ENCODE results near the gene CENPW.

CENPW gene

GRCh38 chr6:126341126-126341525 lies 1.2 kb downstream of the CENPW start:
- DNase-seq (ENCODE audit: low read depth): no peak
- no peak for TF ChIP-seq CTCF (conservative IDR thresholded peaks at IDR 0.05; ENCODE audit: control insufficient read depth, insufficient read depth, low read depth, low read length)
- H3K4me3 ChIP-seq (ENCODE audit: control insufficient read depth, low read depth, low read length): peak overlapping the region; percentile 81

- DNase-seq (ENCODE audit: low read depth): no peak
- TF ChIP-seq CTCF (conservative IDR thresholded peaks at IDR 0.05; ENCODE audit: control insufficient read depth, insufficient read depth, low read depth, low read length): no peak
- H3K4me3 ChIP-seq (ENCODE audit: control insufficient read depth, low read depth, low read length): no peak overlapping the region
Observed at GRCh38 chr6:126344181-126344580, 4.3 kb downstream of the CENPW start.

GRCh38 chr6:126351960-126352359 lies 12.0 kb downstream of the CENPW start:
- TF ChIP-seq CTCF (conservative IDR thresholded peaks at IDR 0.05; ENCODE audit: control insufficient read depth, insufficient read depth, low read depth, low read length): no peak
- no peak for DNase-seq (ENCODE audit: low read depth)
- H3K4me3 ChIP-seq (ENCODE audit: control insufficient read depth, low read depth, low read length): no peak overlapping the region

- DNase-seq (ENCODE audit: low read depth): no peak
- TF ChIP-seq CTCF (conservative IDR thresholded peaks at IDR 0.05; ENCODE audit: control insufficient read depth, insufficient read depth, low read depth, low read length): no peak
- no peak overlapping the region for H3K4me3 ChIP-seq (ENCODE audit: control insufficient read depth, low read depth, low read length)
Observed at GRCh38 chr6:126352514-126352913, 12.6 kb downstream of the CENPW start.

- TF ChIP-seq CTCF (conservative IDR thresholded peaks at IDR 0.05; ENCODE audit: control insufficient read depth, insufficient read depth, low read depth, low read length): no peak
- no peak for DNase-seq (ENCODE audit: low read depth)
- H3K4me3 ChIP-seq (ENCODE audit: control insufficient read depth, low read depth, low read length): no peak overlapping the region
Observed at GRCh38 chr6:126356526-126356925, 16.6 kb downstream of the CENPW start.

- DNase-seq (ENCODE audit: low read depth): no peak
- no peak overlapping the region for H3K4me3 ChIP-seq (ENCODE audit: control insufficient read depth, low read depth, low read length)
Observed at GRCh38 chr6:126359936-126360537, 20.1 kb downstream of the CENPW start.

More at GRCh38 chr6:126359936-126360537, 20.1 kb downstream of the CENPW start:
- no peak for TF ChIP-seq CTCF (conservative IDR thresholded peaks at IDR 0.05; ENCODE audit: control insufficient read depth, insufficient read depth, low read depth, low read length)

Measured in fibroblast of mammary gland (primary cell).